NCI-H1694 treated with DMSO at 0.1 percent for 48 hours (cell line): ENCODE measurements around the gene PRSS16.
"Not testable (repeated sequence)": the region's sequence is repeated elsewhere in the genome, so short reads cannot be mapped to it uniquely, and the experiment has no call there.

Experiments
- DNase-seq: peaks from one replicate; lab custom pipeline; 2025; lab: John Stamatoyannopoulos, UW

PRSS16 gene

DNA sequence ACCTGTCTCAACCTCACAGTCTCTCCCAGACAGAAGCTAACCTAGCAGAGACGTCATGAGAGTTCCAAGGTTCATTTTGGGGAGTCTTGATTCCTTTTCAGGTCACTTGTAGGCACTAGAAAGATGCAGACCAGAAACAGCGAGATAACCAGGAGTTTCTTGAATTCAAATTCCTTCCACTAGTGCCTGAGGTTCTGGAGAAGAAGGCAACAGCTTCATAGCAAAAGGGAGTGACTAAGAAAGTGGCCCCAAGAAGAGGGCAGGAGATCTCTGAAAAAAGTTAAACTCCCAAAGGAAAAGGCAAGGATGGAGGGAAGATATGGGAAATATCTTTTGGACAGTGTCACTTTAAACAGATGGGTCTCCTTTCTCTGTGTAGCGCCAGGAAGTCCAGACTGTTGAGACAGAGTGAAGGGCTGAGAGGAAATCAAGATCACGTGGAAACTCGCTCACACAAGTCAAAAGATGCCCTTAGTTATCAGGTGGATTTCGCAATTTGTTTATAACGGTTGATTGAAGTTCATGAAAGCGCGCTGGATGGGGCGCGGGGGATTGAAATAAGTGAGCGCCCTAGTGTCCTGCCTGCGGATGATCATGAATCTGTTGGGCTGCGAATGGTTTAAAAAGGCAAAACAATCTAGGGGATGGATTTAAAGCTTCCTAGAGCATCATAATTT is 4.8 kb upstream of the PRSS16 start:
- DNase-seq = no peak

DNA sequence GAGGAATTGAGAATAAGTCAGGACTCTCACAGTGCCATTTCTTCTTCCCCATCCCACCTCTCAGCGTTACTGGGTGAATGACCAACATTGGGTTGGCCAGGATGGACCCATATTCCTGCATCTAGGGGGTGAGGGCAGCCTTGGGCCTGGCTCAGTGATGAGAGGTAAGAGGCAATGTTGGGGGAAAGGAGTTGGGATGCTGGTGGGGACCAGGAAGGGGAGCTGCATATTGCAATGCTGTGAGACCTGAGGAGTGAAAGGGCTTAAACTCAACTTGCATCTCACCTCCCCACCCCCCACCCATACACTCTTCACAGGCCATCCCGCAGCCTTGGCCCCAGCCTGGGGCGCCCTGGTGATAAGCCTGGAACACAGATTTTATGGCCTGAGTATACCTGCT is 1.3 kb downstream of the PRSS16 start:
- DNase-seq = no peak

DNA sequence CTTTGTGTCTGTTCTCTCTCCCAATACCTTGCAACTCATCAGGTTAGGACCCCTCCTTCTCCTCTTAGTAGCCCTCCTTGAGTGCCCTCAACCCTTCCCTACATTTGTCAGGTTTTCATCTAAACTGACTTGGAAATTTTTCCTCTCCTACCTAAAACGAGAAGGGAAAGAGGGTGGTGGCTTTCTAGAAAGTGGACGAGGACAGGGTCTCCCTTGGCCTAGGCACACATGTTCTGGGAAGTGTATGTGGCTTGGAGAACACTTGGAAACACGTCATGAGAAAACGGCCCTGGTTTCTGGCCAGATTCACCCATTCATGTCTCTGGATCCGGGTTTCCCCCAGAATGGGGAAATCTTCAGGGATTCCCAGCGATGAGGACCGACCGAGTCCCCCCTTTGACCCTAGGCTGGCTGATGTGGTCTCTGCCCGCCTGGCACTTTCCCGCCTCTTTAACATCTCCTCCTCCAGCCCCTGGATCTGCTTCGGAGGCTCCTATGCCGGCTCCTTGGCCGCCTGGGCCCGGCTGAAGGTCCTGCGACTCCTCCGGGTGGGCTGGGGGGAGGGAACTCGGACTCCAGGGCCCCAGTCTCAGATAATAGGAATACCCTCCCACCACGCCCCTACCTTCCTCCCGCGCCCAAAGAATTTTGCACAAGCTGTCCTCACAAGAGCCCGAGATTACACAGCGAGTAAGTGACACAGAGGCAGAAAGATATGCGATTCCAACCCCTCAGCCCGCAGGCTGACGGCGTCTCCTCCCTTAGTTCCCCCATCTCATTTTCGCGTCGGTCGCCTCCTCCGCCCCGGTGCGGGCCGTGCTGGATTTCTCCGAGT is 3.0 kb downstream of the PRSS16 start:
- DNase-seq = no peak

DNA sequence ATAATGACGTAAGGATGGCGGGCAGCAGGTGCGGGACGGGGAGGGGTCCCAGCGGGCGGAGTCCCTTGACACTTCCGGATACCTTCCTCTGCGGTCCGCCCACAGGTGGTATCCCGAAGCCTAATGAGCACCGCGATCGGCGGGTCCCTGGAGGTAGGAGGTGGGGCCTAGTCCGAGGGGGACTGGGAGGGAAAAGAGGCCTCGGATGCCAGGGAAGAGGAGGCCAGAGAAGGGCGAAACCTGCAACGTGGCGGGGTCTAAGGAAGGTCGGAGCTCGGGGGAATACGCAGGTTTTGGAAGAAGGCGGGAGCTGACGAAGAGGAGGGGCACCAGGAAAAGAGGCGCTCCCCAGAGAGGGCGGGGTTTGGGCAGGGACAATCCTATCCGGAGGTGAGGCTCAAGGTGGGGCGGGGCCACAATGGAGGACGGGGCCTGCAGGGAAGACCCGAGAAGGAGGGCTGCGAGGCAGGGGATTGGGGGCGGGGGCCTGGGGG is 3.7 kb downstream of the PRSS16 start:
- no peak for DNase-seq

DNA sequence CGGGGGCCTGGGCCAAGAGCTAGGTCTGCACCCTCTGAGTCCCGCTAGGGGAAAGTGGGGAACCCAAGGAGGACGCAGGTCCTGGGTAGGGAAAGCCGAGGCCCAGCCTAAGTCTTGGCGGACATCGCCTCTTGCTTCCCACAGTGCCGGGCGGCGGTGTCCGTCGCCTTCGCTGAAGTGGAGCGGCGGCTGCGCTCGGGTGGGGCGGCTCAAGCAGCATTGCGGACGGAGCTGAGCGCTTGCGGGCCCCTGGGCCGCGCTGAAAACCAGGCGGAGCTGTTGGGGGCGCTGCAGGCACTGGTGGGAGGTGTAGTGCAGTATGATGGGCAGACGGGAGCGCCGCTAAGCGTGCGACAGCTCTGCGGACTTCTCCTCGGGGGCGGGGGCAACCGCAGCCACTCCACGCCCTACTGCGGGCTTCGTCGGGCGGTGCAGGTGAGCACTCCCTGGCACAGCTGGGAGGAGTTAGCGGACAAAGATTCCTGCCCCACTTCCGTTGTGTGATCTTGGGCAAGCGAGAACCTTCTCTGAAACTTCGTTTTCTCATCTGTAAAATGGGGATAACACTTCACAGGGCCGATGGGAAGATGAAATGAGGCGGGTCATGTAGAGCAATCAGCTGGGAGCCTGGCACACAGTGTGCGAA is 4.2 kb downstream of the PRSS16 start:
- peak; percentile 11 for DNase-seq

DNA sequence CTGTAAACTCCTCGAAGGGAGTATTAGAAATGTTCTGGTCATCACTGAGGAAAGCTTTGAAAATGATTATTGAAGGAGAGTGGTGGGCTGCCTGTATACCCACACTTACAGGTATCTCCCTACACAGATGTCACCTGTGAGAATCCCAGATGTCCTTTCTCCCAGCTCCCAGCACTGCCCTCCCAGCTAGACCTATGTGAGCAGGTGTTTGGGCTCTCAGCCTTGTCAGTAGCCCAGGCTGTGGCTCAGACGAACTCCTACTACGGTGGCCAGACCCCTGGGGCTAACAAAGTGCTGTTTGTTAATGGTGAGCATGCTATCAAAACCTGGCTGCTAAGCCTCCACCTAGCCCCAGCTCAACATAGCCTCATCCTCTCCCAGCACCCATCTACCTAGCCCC is 7.1 kb downstream of the PRSS16 start:
- no peak for DNase-seq

DNA sequence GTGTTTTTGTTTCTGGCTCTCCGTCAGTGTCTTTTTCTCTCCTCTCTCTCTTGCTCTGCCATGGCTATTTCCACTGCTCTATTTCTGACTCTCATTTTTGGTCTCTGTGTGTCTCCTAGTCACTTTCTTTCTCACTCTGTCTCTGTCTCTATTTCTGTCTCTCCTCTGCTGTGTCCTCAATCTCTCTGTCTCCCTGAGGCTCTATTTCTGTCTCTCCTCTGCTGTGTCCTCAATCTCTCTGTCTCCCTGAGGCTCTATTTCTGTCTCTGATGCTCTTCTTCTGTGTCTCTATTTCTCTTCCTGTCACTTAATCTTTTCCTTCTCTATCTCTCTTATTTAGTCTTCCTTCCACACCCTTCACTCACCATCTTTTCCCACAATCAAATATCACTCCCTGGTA is 8.4 kb downstream of the PRSS16 start:
- DNase-seq = no peak

DNA sequence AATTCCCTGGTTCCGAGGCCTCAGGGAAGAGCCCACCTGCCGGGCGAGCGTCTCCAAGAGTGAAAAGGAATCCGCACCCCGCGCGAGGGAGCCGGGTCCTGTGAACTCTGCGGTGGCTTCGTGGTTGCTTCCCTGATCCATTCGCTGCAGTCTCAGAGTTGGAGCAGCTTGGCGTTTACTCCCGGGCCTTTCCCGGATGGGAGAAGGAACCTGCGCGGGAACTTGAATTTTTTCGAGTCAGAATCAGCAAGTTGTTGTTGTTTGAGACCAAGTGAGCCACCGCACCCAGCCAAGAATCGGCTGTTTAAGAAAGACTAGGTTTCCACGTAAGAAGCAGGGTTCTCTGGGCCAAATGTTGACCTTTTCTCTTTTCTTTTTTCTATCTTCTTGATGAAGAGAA is 12.9 kb downstream of the PRSS16 start:
- no peak for DNase-seq

DNA sequence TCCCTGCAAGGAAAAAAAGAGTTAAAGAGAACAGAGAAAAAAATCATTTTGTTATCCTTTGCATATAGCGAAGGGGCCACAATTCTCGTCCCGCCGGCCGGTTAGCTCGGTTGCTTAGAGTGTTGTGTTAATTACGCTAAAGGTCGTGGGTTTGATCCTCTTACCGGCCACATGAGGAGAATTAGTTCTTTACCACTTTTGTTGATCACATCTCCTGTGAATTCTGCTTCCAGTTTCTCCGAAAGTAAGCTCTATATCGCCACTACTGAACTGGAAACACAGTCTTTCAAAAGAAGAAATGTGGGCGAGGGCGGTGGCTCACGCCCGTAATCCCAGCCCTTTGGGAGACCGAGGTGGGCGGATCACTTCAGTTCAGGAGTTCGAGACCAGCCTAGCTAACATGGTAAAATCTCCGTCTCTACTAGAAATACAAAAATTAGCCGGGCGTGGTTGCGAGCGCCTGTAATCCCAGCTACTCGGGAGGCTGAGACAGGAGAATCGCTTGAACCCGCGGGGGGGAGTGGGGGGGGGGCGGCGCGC is 13.4 kb downstream of the PRSS16 start:
- no peak for DNase-seq

DNA sequence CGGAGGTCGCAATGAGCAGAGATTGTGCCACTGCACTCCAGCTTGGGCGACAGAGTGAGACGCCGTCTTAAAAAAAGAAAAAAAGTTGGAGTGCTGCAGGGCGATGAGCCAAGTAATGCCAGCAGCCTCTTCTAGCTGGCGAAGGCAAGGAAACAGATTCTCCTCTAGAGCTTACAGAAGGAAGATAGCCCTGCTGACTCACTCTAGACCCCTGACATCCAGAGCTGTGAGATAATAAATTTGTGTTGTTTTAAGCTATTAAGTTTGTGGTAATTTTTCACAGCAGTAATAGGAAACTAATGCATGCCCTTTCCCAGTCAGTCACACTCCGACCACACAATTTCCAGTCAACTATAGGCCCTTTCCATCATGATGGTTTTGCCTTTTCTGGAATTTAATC is 16.4 kb downstream of the PRSS16 start:
- DNase-seq = no peak

DNA sequence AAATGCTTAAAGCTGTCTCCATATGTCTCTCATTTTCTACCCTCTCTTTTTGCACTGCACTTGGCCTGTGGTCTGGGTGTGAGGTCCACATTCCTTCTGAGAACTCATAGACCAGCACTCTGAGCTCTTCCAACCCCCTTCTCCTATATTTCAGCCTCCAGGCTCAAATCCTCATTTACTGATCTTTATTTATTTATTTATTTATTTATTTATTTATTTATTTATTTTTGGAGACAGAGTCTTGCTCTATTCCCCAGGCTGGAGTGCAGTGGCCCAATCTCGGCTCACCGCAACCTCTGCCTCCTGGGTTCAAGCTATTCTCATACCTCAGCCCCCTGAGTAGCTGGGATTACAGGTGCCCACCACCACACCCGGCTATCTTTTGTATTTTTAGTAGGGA is 19.5 kb downstream of the PRSS16 start:
- DNase-seq = not testable (repeated sequence)

DNA sequence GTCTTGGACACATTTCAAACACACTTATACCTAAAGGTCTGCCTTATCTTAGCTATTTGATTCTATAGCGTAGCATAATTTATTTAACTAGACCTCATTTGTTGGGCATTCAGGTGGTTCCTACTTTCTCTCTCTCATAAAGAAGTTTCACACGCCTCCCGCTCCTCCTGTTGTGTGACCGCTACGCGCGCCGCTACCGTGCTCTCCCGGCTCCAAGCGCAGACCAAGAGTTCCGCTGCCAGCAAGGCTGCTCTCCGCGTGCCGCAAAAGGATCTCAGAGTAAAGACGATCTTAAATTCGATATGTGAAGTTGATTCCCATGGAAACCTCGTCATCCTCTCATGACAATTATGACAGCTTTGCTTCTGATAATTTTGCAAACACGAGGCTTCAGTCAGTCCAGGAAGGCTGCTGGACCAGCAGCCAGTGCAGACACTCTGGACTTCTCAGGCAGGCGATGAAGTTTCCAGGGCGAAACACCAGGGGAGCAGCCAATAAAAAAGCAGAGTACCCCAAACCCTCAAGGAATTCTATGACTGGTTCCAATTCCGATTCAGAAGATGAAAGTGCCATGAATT is 20.4 kb downstream of the PRSS16 start:
- DNase-seq = no peak

DNA sequence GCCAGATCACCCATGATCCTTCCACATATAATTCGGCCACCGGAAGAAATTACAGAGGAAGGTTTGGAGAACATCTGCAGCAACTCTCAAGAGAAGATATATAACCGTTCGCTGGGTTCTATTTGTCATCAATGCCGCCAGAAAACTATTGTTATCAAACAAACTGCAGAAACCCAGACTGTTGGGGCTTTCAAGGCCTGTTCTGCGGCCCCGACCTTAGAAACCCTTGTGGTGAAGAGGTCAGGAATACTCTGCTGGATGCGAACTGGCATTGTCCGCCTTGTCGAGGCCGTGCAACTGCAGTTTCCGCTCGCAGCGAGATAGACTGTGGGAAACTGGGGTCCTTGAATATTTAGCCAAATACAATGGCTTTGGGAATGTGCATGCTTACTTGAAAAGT is 21.3 kb downstream of the PRSS16 start:
- no peak for DNase-seq

DNA sequence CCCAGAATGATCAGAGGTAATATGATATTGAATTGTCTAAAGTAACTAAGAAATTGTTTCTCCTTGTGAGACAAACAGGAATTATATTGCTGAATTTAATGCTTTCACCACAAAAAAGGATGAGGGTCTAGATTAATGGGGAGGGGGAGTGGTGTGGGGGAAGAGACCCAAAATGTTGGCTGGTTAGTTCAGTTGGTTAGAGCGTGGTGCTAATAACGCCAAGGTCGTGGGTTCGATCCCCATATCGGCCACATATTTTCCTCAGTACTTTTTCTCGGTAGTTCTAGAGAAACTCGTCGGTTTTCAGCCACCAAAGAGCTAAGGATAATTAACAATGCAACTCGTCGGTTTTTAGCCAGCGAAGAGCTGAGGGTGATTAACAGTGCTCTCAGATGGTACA is 26.3 kb downstream of the PRSS16 start:
- DNase-seq = no peak

DNA sequence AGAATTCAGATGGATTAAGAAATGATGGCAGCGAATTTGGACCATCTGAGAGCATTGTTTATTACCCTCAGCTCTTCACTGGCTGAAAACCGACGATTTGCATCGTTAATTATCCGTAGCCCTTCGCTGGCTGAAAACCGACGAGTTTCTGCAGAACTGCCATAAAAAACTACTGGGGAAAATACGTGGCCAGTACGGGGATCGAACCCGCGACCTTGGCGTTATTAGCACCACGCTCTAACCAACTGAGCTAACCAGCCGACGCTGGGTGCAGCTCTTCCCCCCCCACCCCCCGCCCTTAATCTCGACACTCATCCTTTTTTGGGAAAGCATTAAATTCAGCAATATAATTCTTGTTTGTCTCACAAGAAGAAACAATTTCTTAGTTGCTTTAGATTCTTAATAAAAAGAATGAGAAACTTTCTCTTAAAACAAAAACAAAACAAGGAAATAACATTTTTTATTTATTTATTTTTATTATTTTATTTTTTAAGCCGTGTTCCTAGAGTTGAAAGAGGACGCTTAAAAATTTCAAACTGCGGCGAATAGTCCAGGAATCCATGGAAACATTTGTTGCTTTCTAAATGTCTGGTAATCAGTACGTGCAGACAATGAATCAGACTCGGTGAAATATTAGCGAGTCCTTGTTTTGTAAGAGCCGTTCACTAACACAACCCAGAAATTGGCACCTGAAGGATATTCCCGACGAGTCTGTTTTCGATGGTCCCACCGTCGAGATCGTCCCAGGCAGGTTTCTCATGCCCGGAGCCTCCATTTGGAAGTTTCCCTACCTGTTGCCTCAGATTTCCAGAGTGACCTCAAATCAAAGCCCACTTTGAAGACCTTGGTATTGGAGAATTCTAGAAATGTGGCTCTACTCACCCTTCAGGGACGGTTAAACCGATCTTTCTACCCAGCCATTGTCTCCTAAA is 27.8 kb downstream of the PRSS16 start:
- no peak for DNase-seq

DNA sequence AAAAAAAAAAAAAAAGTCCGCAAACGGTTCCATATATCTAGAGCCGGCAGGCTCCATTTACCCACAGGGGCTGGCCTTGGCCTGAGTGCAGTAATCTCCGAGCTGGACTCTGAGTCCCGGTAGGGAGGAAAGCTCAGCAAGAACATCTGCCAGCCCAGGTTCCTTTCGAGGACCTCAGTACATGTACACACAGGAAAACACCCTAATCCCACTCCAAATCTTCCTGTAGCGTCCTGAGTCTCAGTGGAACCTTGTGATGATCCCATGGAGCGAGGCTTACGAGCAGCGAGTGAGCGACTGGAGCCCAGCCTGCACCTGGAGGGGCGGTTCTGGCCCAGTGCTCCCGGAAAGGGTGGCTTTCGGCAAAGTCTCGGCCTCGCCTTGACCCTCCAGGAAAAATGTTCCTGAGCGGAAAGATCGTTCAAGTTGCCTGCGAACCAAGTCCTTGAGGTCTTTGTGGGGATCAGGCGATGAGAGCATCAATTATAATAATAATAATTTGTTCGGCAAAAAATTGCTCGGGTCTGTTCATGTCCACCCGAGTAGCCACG is 32.1 kb downstream of the PRSS16 start:
- DNase-seq = no peak

DNA sequence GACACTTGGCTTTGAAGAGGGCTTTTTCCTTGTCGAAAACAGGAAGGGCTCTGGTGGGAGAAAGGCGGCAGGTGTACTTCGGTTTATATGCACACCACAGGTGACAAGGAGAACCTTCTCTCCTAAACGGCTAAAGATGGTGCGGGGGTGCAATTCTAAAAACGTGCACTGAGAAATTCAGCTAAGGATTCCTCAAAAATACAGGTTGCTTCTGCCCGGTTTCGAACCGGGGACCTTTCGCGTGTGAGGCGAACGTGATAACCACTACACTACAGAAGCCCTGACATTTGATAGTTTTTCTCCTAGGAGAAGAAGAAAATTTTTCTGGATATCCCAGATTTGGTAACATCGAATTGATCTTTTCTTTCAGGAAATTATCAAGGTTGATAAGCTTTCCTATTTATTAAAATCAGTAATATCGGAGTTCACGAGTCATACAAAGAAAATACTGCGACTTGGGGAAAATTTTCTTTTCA is 32.6 kb downstream of the PRSS16 start:
- DNase-seq = peak; percentile 30

DNA sequence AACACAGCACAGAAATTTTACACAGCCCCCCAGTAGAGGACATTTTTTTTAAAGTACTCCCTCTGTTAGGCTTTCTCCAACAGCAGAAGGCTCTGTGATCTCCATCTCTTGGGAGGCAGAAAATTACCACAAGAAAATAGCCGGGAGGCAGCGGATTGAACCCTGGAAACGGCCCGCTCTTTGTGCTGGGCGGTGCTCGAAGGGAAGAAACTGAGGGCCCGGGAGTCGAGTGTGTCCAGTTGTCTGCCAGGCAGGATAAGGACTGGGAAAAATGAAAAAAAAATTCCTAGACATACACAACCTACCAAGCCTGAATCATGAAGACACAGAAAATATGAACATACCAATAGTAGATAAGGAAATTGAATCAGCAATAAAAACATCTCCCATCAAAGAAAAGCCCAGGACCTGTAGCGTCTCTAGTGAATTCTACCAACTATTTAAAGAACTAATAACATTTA is 33.1 kb downstream of the PRSS16 start:
- DNase-seq = no peak

DNA sequence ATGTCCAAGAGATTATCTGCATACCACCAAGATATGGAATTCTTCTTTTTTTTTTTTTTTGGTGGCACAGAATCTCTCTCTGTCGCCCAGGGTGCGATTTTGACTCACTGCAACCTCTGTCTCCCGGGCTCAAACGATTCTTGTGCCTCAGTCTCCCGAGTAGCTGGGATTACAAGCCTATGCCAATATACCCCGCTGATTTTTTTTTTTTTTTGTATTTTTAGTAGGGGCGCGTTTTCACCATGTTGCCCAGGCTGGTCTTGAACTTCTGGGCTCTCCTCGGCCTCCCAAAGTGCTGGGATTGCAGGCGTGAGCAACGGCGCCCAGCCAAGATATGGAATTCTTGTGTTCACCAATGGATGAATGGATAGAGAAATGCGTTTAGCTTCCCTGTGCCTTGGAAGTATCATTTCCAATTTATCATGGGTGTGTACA is 33.6 kb downstream of the PRSS16 start:
- no peak for DNase-seq

DNA sequence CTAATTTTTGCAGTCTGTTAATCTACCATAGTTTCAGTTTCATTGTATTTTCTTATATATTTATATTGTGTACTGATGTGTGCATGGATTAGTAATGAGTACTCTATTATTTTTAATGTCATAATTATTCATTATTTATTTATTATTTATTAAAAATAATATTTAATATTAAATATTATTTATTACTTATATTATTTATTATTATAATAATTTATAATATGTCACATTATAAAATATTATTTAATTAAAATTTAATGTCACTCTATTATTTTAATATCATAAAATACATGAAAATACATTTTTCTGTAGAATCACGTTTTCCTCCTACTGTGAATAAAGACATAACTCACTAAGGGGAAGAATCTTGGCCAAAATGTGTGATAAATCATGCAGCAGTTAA is 34.1 kb downstream of the PRSS16 start:
- no peak for DNase-seq

DNA sequence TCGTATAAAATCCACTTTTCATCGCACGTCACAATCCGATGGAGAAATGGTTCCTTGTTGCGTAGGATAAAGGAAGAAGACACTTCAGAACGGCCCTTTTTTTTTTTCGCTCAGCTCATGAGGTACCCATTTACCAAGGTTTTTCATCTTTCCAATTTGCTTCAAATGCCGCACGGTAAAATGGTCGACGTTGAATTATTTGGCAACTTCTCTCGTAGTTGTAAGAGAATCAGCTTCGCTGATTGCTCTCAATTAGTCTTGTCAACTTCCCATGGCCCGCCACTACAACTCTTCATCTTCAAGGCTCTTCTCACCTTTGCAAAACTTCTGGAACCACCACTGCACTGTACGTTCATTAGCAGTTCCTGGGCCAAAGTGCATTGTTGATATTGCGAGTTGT is 35.8 kb downstream of the PRSS16 start:
- no peak for DNase-seq
